HepG2 (cell line): Measurements from ENCODE around the gene P3R3URF. TPM values are rescaled to one million over a fixed set of nuclear protein-coding genes. Genes with fewer than 3 reads are reported as not detected.

ENCODE experiments used
- ATAC-seq: fragments of 200-7000 bp; cut with Tn5 transposase; 3 replicates; pipeline ENCODE4 v1.9.1; 2020; ENCODE audit warnings: mild to moderate bottlenecking, moderate library complexity
- BruUV-seq: library from RNA; stranded (reverse); fragments of 400-500 nt; replicated peaks from 2 replicates; lab custom pipeline; 2021; lab: Mats Ljungman, UMichigan
- CTCF ChIA-PET: fragments of 300-600 bp; formaldehyde crosslinking; extraction: SDS; loops from one replicate; lab custom pipeline; 2021; ENCODE audit warnings: low total read pairs, inconsistent platforms, low intra/inter-chr PET ratio; lab: Yijun Ruan, JAX
- POLR2A ChIA-PET: fragments of 350-600 bp; sonication (Branson Sonifier 250); formaldehyde crosslinking; loops from one replicate; lab custom pipeline; 2020; ENCODE audit warnings: antibody characterized with exemption, inconsistent platforms; lab: Yijun Ruan, JAX
- DNase-seq: peaks from one replicate; pipeline ENCODE4 v3.0.0-alpha.2; 2015; ENCODE audit warnings: low spot score
- FAIRE-seq: peaks from 3 replicates; lab custom pipeline; 2011; peaks lifted over from hg19 to GRCh38; lab: Jason Lieb, UNC
- H2AFZ ChIP-seq: one replicate; pipeline ENCODE4 v1.6.1; 2011; ENCODE audit warnings: low read length, inconsistent platforms
- H3K27ac ChIP-seq: fragments of 300-600 bp; 3 replicates; pipeline ENCODE4 v1.8.0; 2011; ENCODE audit warnings: mixed run types, mild to moderate bottlenecking, mixed read lengths, low read length, inconsistent platforms; ENCODE audit not compliant: insufficient read depth; ENCODE audit errors: extremely low read length
- H3K27me3 ChIP-seq, 2 experiments: fragments of 200-600 bp in 1 of 2; 2 replicates in 1 of 2; 3 replicates in 1 of 2; pipeline versions ENCODE4 v1.6.0 to v1.8.0; 2011; ENCODE audit warnings: low read length in 2 of 2, mild to moderate bottlenecking in 2 of 2, moderate library complexity in 2 of 2, inconsistent platforms in 1 of 2; ENCODE audit not compliant: insufficient read depth in 2 of 2, control insufficient read depth in 1 of 2
- H3K36me3 ChIP-seq, 2 experiments: fragments of 200-600 bp in 1 of 2; replicated peaks in 1 of 2; 2 replicates in 1 of 2; 3 replicates in 1 of 2; pipeline versions ENCODE4 v1.5.1 to v1.8.0; 2011; ENCODE audit warnings: low read length in 2 of 2, inconsistent platforms in 1 of 2; ENCODE audit not compliant: insufficient read depth in 2 of 2, control insufficient read depth in 1 of 2
- H3K4me1 ChIP-seq: 2 replicates; pipeline ENCODE4 v1.5.1; 2012; ENCODE audit warnings: low read length, inconsistent platforms; ENCODE audit not compliant: insufficient read depth
- H3K4me2 ChIP-seq: 2 replicates; pipeline ENCODE4 v1.6.0; 2011; ENCODE audit warnings: low read depth, low read length, inconsistent platforms
- H3K4me3 ChIP-seq, 3 experiments: fragments of 200-600 bp in 1 of 3; sonication (generic), shearing (Covaris generic) in 1 of 3; replicated peaks in 1 of 3; 2 replicates each; pipeline ENCODE4 v1.5.1; 2011 to 2016; ENCODE audit warnings: low read length in 3 of 3, inconsistent platforms in 2 of 3, low read depth in 2 of 3, mild to moderate bottlenecking in 2 of 3, control low read depth in 1 of 3, mixed read lengths in 1 of 3; ENCODE audit not compliant: insufficient read depth in 1 of 3
- H3K79me2 ChIP-seq: one replicate; pipeline ENCODE4 v1.6.1; 2011; ENCODE audit warnings: low read length, inconsistent platforms; ENCODE audit not compliant: insufficient read depth
- H3K9ac ChIP-seq: 2 replicates; pipeline ENCODE4 v1.6.0; 2011; ENCODE audit warnings: mild to moderate bottlenecking, low read depth, low read length, inconsistent platforms; ENCODE audit not compliant: insufficient read depth
- H3K9me3 ChIP-seq: 2 replicates; pipeline ENCODE4 v1.5.1; 2012; ENCODE audit warnings: mild to moderate bottlenecking, low read length
- H4K20me1 ChIP-seq: 2 replicates; pipeline ENCODE4 v1.6.0; 2011; ENCODE audit warnings: inconsistent platforms, mild to moderate bottlenecking, low read length, moderate library complexity; ENCODE audit not compliant: insufficient read depth
- BATF2 ChIP-seq: sonication (generic); formaldehyde crosslinking; IDR thresholded peaks from 2 replicates; pipeline ENCODE4 v1.8.0; 2022; ENCODE audit warnings: mild to moderate bottlenecking, missing genetic modification reagents, moderate library complexity
- NR2F6 ChIP-seq, 2 experiments: IDR thresholded peaks; 2 replicates each; pipeline ENCODE4 v1.6.1; 2016; ENCODE audit warnings: antibody characterized with exemption in 1 of 2, mild to moderate bottlenecking in 1 of 2
- SCMH1 ChIP-seq: sonication (generic); formaldehyde crosslinking; IDR thresholded peaks from 2 replicates; pipeline ENCODE4 v1.9.0; 2021; ENCODE audit warnings: missing genetic modification reagents, mild to moderate bottlenecking, borderline replicate concordance
- ZFP62 ChIP-seq: sonication (generic); formaldehyde crosslinking; IDR thresholded peaks from 2 replicates; pipeline ENCODE4 v1.4.0; 2020; ENCODE audit warnings: missing genetic modification reagents
- ZNF501 ChIP-seq: sonication (generic); formaldehyde crosslinking; IDR thresholded peaks from 2 replicates; pipeline ENCODE4 v1.5.1; 2020; ENCODE audit warnings: mild to moderate bottlenecking, moderate library complexity, missing genetic modification reagents
- ZNF710 ChIP-seq: sonication (generic); formaldehyde crosslinking; IDR thresholded peaks from 2 replicates; pipeline ENCODE4 v1.5.0; 2020; ENCODE audit warnings: mild to moderate bottlenecking, missing genetic modification reagents, borderline replicate concordance
- WGBS: methylation state at CpG from one replicate; pipeline ENCODE4 v1.1.6; 2017; ENCODE audit warnings: low lambda C conversion rate; 5-methylcytosine and 5-hydroxymethylcytosine counted together
- in situ Hi-C: cut with HindIII; loops from 2 replicates; pipeline ENCODE4 v1.10.0; 2017; ENCODE audit warnings: low pct_unique_long_range_greater_than_20kb; ENCODE audit not compliant: extremely low pct_ligation_motif_present
- intact Hi-C: fragments of 100-400 bp; cut with micrococcal nuclease; formaldehyde crosslinking; loops from one replicate; pipeline ENCODE4 v1.10.0; 2022; ENCODE audit not compliant: unreplicated experiment
- polyA plus RNA-seq, 8 experiments: library from polyadenylated mRNA; depleted of rRNA in 3 of 8; stranded (reverse) in 7 of 8; unstranded in 1 of 8; fragments of >200 nt; fragmentation: Illumina TruSeq in 4 of 8; extraction: Trizol in 4 of 8; gene quantifications; 2 replicates each; pipeline versions ENCODE4 v1.2.1 to v1.2.3, GENCODE V29; 2011 to 2016; ENCODE audit warnings: low read depth in 4 of 8, missing spikeins in 1 of 8, mixed read lengths in 1 of 8; ENCODE audit not compliant: insufficient read depth in 1 of 8
- total RNA-seq, 5 experiments: library from RNA; depleted of rRNA; stranded (reverse); fragments of >200 nt; fragmentation: Illumina TruSeq; extraction: Trizol; gene quantifications; 2 replicates each; pipeline ENCODE4 v1.2.3, GENCODE V29; 2016; ENCODE audit warnings: low read depth in 1 of 5

P3R3URF gene
- total and polyA plus RNA-seq, 2 of the 13 experiments (the other 11 are each of a cell fraction or from before 2014, with no cell fraction given): not detected

GRCh38 chr1:46137916-46138315 is 38.4 kb downstream of the P3R3URF start:
- H2AFZ ChIP-seq: no peak overlapping the region
- POLR2A ChIA-PET: no interaction called here
- 11% methylated on average over 3 of the region's 3 CpGs for WGBS
- FAIRE-seq (no peak), DNase-seq (no peak), ATAC-seq (no peak)
- H3K79me2 ChIP-seq: no peaks in the 10 kb centered on the region
- no TSS peak for BruUV-seq
- H3K9me3 ChIP-seq: no peaks in the 10 kb centered on the region
- CTCF ChIA-PET: no interaction called here
- peak overlapping the region; percentile 61 for H3K4me2 ChIP-seq
- H4K20me1 ChIP-seq: no peaks in the 10 kb centered on the region
- in situ Hi-C loops: no loop called here
- H3K4me3 ChIP-seq: peak overlapping the region in 2 of 3 experiments; percentile 14 to 29; a peak in 2 of 6 replicates
- H3K27ac ChIP-seq: no peak overlapping the region
- intact Hi-C loops: no loop called here
- peaks cover 24% of the 10 kb centered on the region for H3K4me1 ChIP-seq
- no peak overlapping the region for H3K9ac ChIP-seq
- no peaks in the 10 kb centered on the region for H3K36me3 ChIP-seq
- peak; percentile 39; the same call in 1 of the 2 replicates for TF ChIP-seq ZNF710
- TF ChIP-seq ZFP62 (CRISPR knock-in tag): no peak
- TF ChIP-seq BATF2 (CRISPR knock-in tag): no peak
- TF ChIP-seq SCMH1 (CRISPR knock-in tag): no peak
- TF ChIP-seq ZNF501 (CRISPR knock-in tag): 0 out of 2 replicates have a peak, but pooled peaks have one; percentile 34
- peak; percentile 25; the same call in 1 of the 2 replicates for TF ChIP-seq NR2F6 (IDR thresholded peaks at IDR 0.05)
- no peak for TF ChIP-seq NR2F6 (CRISPR knock-in tag; IDR thresholded peaks at IDR 0.05)
- TF ChIP-seq, all 625 proteins: peak for 3
- peaks cover 2 to 6% of the 10 kb centered on the region in 2 experiments; a peak in 2 of 5 replicates for H3K27me3 ChIP-seq
